H1 (cell line): Measurements from ENCODE around the gene CCNH. TPM values are rescaled to one million over a fixed set of nuclear protein-coding genes. Genes with fewer than 3 reads are reported as not detected.

Experiments
- CTCF ChIA-PET: fragments of 300-600 bp; sonication (Branson Sonifier 250); formaldehyde crosslinking; loops from one replicate; lab custom pipeline; 2021; ENCODE audit not compliant: partially characterized antibody; lab: Charles Lee
- POLR2A ChIA-PET: fragments of 300-600 bp; sonication (Branson Sonifier 250); formaldehyde crosslinking; loops from one replicate; lab custom pipeline; 2021; ENCODE audit warnings: inconsistent platforms; ENCODE audit not compliant: partially characterized antibody; lab: Charles Lee
- DNase-seq, 2 experiments: peaks; one replicate each; pipeline versions ENCODE4 v3.0.0 to v3.0.0-alpha.2; 2010 to 2022; ENCODE audit warnings: low spot score in 2 of 2, low read depth in 1 of 2, mixed read lengths in 1 of 2
- FAIRE-seq: peaks from 2 replicates; lab custom pipeline; 2011; peaks lifted over from hg19 to GRCh38; lab: Jason Lieb, UNC
- H2AFZ ChIP-seq: 2 replicates; pipeline ENCODE4 v1.8.1; 2012; ENCODE audit warnings: low read length, inconsistent platforms
- H2AK5ac ChIP-seq: 2 replicates; pipeline ENCODE4 v1.6.1; 2013; ENCODE audit warnings: low read depth, low read length
- H2BK120ac ChIP-seq: replicated peaks from 2 replicates; pipeline ENCODE3; 2013; ENCODE audit warnings: low read depth, low read length, inconsistent platforms
- H2BK12ac ChIP-seq: 2 replicates; pipeline ENCODE4 v1.6.1; 2013; ENCODE audit warnings: low read depth, low read length
- H2BK15ac ChIP-seq: 2 replicates; pipeline ENCODE4 v1.6.1; 2013; ENCODE audit warnings: low read length
- H2BK20ac ChIP-seq: 2 replicates; pipeline ENCODE4 v1.6.1; 2013; ENCODE audit warnings: low read length
- H2BK5ac ChIP-seq: 2 replicates; pipeline ENCODE4 v1.6.1; 2013; ENCODE audit warnings: low read depth, low read length
- H3K14ac ChIP-seq: 2 replicates; pipeline ENCODE4 v1.6.1; 2013; ENCODE audit warnings: inconsistent platforms; ENCODE audit not compliant: insufficient read length
- H3K18ac ChIP-seq: 2 replicates; pipeline ENCODE4 v1.6.1; 2013; ENCODE audit warnings: low read length; ENCODE audit errors: extremely low read depth
- H3K23ac ChIP-seq: 2 replicates; pipeline ENCODE4 v1.6.1; 2013; ENCODE audit warnings: inconsistent platforms; ENCODE audit not compliant: insufficient read length
- H3K23me2 ChIP-seq: 2 replicates; pipeline ENCODE4 v1.6.1; 2013; ENCODE audit warnings: low read depth, low read length
- H3K27ac ChIP-seq: 2 replicates; pipeline ENCODE4 v1.6.1; 2011; ENCODE audit warnings: low read depth, low read length, inconsistent platforms
- H3K27me3 ChIP-seq, 4 experiments: replicated peaks in 1 of 4; 1 replicate in 1 of 4; 2 replicates in 3 of 4; pipeline versions ENCODE4 v1.6.1 to v1.8.1; 2011 to 2013; ENCODE audit warnings: low read length in 3 of 4, mild to moderate bottlenecking in 3 of 4, inconsistent platforms in 2 of 4, mixed read lengths in 2 of 4, moderate library complexity in 1 of 4; ENCODE audit not compliant: control insufficient read depth in 3 of 4, insufficient read depth in 3 of 4; ENCODE audit errors: extremely low read depth in 1 of 4
- H3K36me3 ChIP-seq, 4 experiments: 2 replicates each; pipeline versions ENCODE4 v1.6.1 to v1.8.1; 2011 to 2013; ENCODE audit warnings: mild to moderate bottlenecking in 4 of 4, low read length in 3 of 4, moderate library complexity in 2 of 4, control low read depth in 1 of 4, inconsistent platforms in 1 of 4; ENCODE audit not compliant: insufficient read depth in 4 of 4, control insufficient read depth in 2 of 4
- H3K4ac ChIP-seq: replicated peaks from 2 replicates; pipeline ENCODE3; 2013; ENCODE audit warnings: low read length, low read depth, mixed read lengths, inconsistent platforms; ENCODE audit not compliant: insufficient read length
- H3K4me1 ChIP-seq, 4 experiments: replicated peaks in 1 of 4; 1 replicate in 1 of 4; 2 replicates in 3 of 4; pipeline versions ENCODE4 v1.6.1 to v1.8.1; 2011 to 2013; ENCODE audit warnings: low read length in 3 of 4, inconsistent platforms in 2 of 4, mixed read lengths in 1 of 4; ENCODE audit not compliant: insufficient read depth in 4 of 4, control insufficient read depth in 3 of 4
- H3K4me2 ChIP-seq, 2 experiments: 2 replicates each; pipeline versions ENCODE4 v1.6.1 to v1.8.1; 2011 to 2013; ENCODE audit warnings: low read depth in 2 of 2, low read length in 2 of 2, control low read depth in 1 of 2, inconsistent platforms in 1 of 2, mild to moderate bottlenecking in 1 of 2; ENCODE audit not compliant: insufficient read depth in 1 of 2
- H3K4me3 ChIP-seq, 4 experiments: fragments of 200-600, 300-600 bp in 1 of 4; sonication (generic), shearing (Covaris generic), sonication (Bioruptor Twin) in 1 of 4; 2 replicates each; pipeline versions ENCODE4 v1.5.1 to v1.8.1; 2011 to 2016; ENCODE audit warnings: low read length in 4 of 4, low read depth in 3 of 4, control low read depth in 2 of 4, inconsistent platforms in 2 of 4, mild to moderate bottlenecking in 2 of 4, mixed read lengths in 1 of 4, moderate library complexity in 1 of 4; ENCODE audit not compliant: insufficient read depth in 2 of 4; ENCODE audit errors: extremely low read depth in 1 of 4
- H3K56ac ChIP-seq: replicated peaks from 2 replicates; pipeline ENCODE3; 2013; ENCODE audit warnings: low read depth, mild to moderate bottlenecking, mixed read lengths, low read length, inconsistent platforms; ENCODE audit not compliant: insufficient read length
- H3K79me1 ChIP-seq: 2 replicates; pipeline ENCODE4 v1.6.1; 2013; ENCODE audit warnings: low read depth, low read length, control low read depth
- H3K79me2 ChIP-seq, 2 experiments: 2 replicates each; pipeline versions ENCODE4 v1.6.1 to v1.8.1; 2012 to 2013; ENCODE audit warnings: low read length in 2 of 2, mild to moderate bottlenecking in 2 of 2, inconsistent platforms in 1 of 2; ENCODE audit not compliant: insufficient read depth in 2 of 2, control insufficient read depth in 1 of 2
- H3K9ac ChIP-seq, 4 experiments: replicated peaks in 1 of 4; 1 replicate in 1 of 4; 2 replicates in 3 of 4; pipeline versions ENCODE4 v1.6.1 to v1.8.1; 2011 to 2013; ENCODE audit warnings: low read depth in 3 of 4, low read length in 3 of 4, control low read depth in 2 of 4, mild to moderate bottlenecking in 2 of 4, moderate library complexity in 2 of 4, inconsistent platforms in 1 of 4; ENCODE audit errors: extremely low read depth in 1 of 4
- H3K9me3 ChIP-seq, 2 experiments: 2 replicates each; pipeline versions ENCODE4 v1.6.1 to v1.8.1; 2012 to 2013; ENCODE audit warnings: mild to moderate bottlenecking in 2 of 2, moderate library complexity in 2 of 2, control low read depth in 1 of 2, inconsistent platforms in 1 of 2, low read depth in 1 of 2, low read length in 1 of 2, mixed read lengths in 1 of 2; ENCODE audit not compliant: insufficient read depth in 2 of 2
- H4K20me1 ChIP-seq, 2 experiments: replicated peaks in 1 of 2; 2 replicates each; pipeline versions ENCODE3 to v1.8.1; 2011 to 2013; ENCODE audit warnings: inconsistent platforms in 2 of 2, low read length in 2 of 2, mild to moderate bottlenecking in 1 of 2; ENCODE audit not compliant: insufficient read depth in 2 of 2, control insufficient read depth in 1 of 2
- H4K5ac ChIP-seq: 2 replicates; pipeline ENCODE4 v1.6.1; 2013; ENCODE audit warnings: low read length, low read depth, mixed read lengths, inconsistent platforms; ENCODE audit not compliant: insufficient read length
- H4K8ac ChIP-seq: 2 replicates; pipeline ENCODE4 v1.8.0; 2013; ENCODE audit warnings: mild to moderate bottlenecking, moderate library complexity, low read length, inconsistent platforms; ENCODE audit not compliant: insufficient read depth; ENCODE audit errors: extremely low read depth
- H4K91ac ChIP-seq: replicated peaks from 2 replicates; pipeline ENCODE3; 2013; ENCODE audit warnings: low read length, mixed read lengths, inconsistent platforms; ENCODE audit not compliant: insufficient read length
- KDM4A ChIP-seq: IDR thresholded peaks from one replicate; pipeline ENCODE4 v1.7.1; 2012; ENCODE audit warnings: low read depth, mild to moderate bottlenecking, moderate library complexity, low read length, inconsistent platforms; ENCODE audit not compliant: severe bottlenecking
- WGBS, 2 experiments: shearing (Covaris generic) in 1 of 2; methylation state at CpG; one replicate each; pipeline versions ENCODE4 v1.1.6 to v1.1.7; 2013 to 2015; ENCODE audit warnings: low lambda C conversion rate in 2 of 2, mixed read lengths in 2 of 2, inconsistent platforms in 1 of 2, low coverage in 1 of 2, missing lambda C conversion rate in 1 of 2; ENCODE audit not compliant: insufficient replicate concordance in 2 of 2, insufficient coverage in 1 of 2, insufficient read length in 1 of 2; ENCODE audit errors: extremely low coverage in 1 of 2, missing lambda C conversion rate in 1 of 2; 5-methylcytosine and 5-hydroxymethylcytosine counted together
- polyA plus RNA-seq, 7 experiments: library from polyadenylated mRNA; depleted of rRNA in 3 of 7; stranded (reverse) in 5 of 7; unstranded in 2 of 7; fragments of >200 nt in 5 of 7; fragments of 200-250 nt in 2 of 7; gene quantifications; 1 replicate in 5 of 7; 2 replicates in 1 of 7; 4 replicates in 1 of 7; pipeline versions ENCODE4 v1.2.1 to v1.2.3, GENCODE V29; 2011 to 2013; ENCODE audit warnings: missing spikeins in 2 of 7, mixed read lengths in 2 of 7
- total RNA-seq: library from RNA; stranded (reverse); fragmentation: NEBNext Ultra II Directional; extraction: Animal tissue kit (Norgen Biotek cat#: 25700); gene quantifications from 2 replicates; pipeline ENCODE4 v1.2.1, GENCODE V29; 2021

The CCNH gene
- total and polyA plus RNA-seq, 2 of the 8 experiments (the other 6 are each of a cell fraction or from before 2014, with no cell fraction given): 38.2 to 41.8 TPM

- CTCF ChIA-PET: interaction anchor here (0.7 kb wide), 1 partner anchor 304 kb away, joined by 3 read pairs; no protein-coding TSS in a partner anchor
- Histone ChIP-seq H2BK12ac (no peak overlapping the region), H3K27me3 (no peaks in the 10 kb centered on the region), H4K91ac (no peak overlapping the region), H2BK5ac (no peak overlapping the region), H3K23ac (no peak overlapping the region), H3K23me2 (no peaks in the 10 kb centered on the region), H3K79me2 (no peaks in the 10 kb centered on the region), H3K4me2 (no peak overlapping the region), H2BK120ac (no peak overlapping the region), H3K18ac (no peak overlapping the region), H4K8ac (no peak overlapping the region), H2AFZ (no peak overlapping the region), H3K56ac (no peak overlapping the region), H2BK20ac (no peak overlapping the region), H3K14ac (no peak overlapping the region), H2BK15ac (no peak overlapping the region), H3K4me1 (no peaks in the 10 kb centered on the region), H3K4me3 (no peak overlapping the region), H3K9me3 (no peaks in the 10 kb centered on the region), H3K4ac (no peak overlapping the region)
- WGBS, 2 experiments: 81% methylated on average over 3 of the region's 3 CpGs; no CpG with 5 or more reads in 1 of the 2 experiments
- POLR2A ChIA-PET: interaction anchor here (0.9 to 1.3 kb wide), 2 partner anchors 8 kb away, joined by 3 read pairs; no protein-coding TSS in a partner anchor
- DNase-seq: no peak
- TF ChIP-seq KDM4A: no peak
- TF ChIP-seq, all 59 proteins: peak for 0
- no peak for FAIRE-seq
- no peaks in the 10 kb centered on the region for H3K79me1 ChIP-seq
- H4K20me1 ChIP-seq: no peaks in the 10 kb centered on the region
- H3K27ac ChIP-seq: no peak overlapping the region
- no peak overlapping the region for H3K9ac ChIP-seq
- no peak overlapping the region for H2AK5ac ChIP-seq
- no peak overlapping the region for H4K5ac ChIP-seq
- H3K36me3 ChIP-seq: peaks cover 18 to 88% (median 50%) of the 10 kb centered on the region in 4 experiments
These were observed 9.3 kb downstream of the CCNH start for GRCh38 chr5:87403409-87403808.
